Fibroblast of skin of scalp (primary cell): ENCODE data around the gene CSF2RB.

Experiments
- DNase-seq: peaks from one replicate; pipeline ENCODE4 v3.0.0-alpha.2; 2013

The CSF2RB gene

DNA sequence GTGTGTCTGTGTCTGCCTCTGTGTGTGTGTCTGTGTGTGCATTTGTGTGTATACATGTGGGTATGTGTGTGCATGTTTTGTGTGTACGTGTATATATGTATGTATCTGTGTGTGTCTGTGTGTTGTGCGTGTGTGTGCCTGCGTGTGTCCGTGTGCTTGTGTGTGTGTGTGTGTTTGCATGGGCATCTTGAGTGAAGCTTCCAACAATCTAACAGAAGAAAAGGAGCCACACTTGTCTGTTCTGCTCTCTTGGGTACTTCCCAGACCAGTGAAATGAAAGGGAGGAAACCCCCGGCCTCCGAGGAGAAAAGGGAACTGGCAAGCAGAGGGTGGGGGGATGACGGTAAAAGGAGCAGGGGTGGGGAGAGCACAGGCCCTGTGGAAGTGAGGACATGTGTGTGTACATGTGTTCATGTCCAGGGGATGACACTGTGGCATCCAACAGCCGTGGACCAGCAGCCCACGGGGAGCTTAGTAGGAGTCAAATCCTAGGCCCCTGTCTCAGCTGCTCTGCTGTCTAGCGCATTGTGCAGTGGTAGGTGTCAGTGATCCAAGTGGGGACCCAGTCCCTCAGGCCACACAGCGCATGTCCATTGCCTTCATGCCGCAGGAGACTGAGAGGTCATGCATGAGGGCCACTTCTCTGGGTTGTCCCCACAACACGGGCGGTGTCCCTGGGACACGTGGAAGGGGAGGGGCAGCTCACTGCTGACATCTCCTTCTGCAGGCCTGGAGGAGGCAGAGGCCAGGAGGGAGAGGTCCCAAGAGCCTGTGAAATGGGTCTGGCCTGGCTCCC is 8.1 kb downstream of the CSF2RB start:
- no peak for DNase-seq

GRCh38 chr22:36922105-36922608 is 8.7 kb downstream of the CSF2RB start:
- peak; percentile 31 for DNase-seq

DNA sequence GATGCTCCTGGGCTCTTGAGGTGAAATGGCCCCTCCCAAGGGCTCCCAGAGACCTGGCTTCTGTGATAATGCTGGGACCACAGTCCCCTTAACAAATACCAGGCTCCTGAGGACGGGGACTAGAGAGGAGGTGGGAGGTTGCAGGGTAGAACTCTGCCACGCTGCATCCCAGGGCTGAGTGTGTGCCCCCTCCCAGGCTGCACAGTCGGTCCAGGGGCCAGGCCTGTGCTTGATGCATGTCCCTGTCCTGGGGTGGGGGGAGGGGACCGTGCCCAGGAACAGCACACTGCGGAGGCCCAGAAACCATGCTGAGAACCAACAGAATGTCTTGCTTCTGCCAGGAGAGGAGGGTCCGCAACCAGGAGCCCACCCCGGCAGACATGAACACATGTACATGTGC is 9.3 kb downstream of the CSF2RB start:
- no peak for DNase-seq

- DNase-seq: no peak
These were observed 9.8 kb downstream of the CSF2RB start for GRCh38 chr22:36923131-36923788.

DNA sequence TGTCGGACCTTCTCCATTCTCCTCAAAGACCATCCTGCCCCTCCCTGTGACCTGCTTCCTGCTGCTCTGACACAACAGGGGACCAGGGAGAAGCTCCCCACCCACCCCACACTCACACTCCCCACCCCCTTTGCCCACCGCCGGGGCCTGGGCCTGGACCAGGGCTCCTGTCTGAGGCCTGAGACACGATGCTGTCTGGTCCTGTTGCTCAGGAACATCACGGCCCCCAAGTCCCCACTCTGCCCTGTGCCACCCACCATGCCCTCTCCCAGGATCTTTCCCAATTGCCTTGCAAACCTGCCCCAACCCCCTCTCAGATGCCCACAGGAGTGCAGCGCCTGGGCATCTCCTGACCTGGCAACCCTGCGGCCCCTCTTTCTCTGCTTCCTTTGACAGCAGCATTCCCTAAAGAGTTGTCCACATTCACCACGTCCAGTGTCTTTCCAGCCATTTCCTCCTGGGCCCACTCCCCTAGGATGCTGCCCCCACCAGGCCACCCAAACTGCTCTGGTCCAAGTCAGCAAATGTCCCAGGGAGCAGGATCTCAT is 10.8 kb downstream of the CSF2RB start:
- no peak for DNase-seq

DNA sequence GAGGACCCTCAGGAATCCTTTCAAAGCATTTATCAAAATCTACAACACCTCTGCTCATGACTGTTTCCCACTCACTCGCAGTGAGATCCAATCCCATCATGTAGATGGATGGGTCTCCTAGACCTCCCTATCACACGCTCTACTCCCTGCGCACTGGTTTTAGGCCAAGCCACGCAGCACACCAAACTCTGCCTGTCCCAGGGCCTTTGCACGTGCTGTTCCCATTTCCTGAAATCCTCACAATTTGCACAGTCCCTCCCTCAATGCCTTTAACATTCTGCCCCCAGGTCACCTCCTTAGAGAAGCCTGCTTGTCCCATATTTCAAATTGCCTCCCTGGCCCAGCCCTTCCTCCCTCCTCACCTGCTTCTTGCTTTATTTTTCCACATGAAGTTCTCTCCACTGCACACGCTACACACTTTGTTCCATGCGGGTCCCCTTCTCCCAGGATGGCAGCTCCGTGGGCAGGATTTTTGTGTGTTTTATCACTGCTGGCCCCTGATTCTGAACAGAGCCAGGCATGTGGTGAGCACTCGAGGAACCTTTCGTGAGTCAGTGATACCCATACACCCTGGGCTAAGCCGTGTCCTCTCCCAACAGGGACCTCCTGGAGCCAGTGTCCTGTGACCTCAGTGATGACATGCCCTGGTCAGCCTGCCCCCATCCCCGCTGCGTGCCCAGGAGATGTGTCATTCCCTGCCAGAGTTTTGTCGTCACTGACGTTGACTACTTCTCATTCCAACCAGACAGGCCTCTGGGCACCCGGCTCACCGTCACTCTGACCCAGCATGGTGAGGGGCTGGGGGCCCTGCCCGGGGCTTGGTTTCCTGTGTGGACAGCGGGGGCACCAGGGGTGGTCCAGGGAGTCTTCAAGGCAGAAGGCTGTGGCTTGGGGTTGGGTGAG is 12.2 kb downstream of the CSF2RB start:
- DNase-seq: no peak

GRCh38 chr22:36926309-36926708 is 12.9 kb downstream of the CSF2RB start:
- DNase-seq: no peak

GRCh38 chr22:36926721-36927435 is 13.4 kb downstream of the CSF2RB start:
- no peak for DNase-seq

GRCh38 chr22:36927671-36928070 is 14.2 kb downstream of the CSF2RB start:
- DNase-seq: no peak

DNA sequence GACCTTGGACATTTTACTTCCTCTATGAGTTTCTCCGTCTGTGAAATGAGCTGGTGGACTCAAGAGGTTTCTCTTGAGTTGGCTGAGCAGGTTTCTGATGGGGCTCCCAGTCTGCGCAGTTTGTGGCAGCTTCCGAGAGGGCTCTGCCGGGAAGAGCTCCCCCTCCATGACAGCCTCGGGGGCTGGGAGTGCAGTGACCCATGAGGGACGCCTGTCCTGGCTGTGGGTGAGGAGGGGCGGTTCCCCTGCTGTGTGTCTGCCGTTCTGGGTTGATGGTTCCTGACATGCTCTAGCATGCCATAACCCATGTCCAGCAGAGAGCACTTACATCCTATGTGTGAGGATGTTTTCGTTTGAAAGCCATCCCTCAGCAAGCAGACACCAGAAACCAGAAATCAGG is 14.8 kb downstream of the CSF2RB start:
- no peak for DNase-seq

DNA sequence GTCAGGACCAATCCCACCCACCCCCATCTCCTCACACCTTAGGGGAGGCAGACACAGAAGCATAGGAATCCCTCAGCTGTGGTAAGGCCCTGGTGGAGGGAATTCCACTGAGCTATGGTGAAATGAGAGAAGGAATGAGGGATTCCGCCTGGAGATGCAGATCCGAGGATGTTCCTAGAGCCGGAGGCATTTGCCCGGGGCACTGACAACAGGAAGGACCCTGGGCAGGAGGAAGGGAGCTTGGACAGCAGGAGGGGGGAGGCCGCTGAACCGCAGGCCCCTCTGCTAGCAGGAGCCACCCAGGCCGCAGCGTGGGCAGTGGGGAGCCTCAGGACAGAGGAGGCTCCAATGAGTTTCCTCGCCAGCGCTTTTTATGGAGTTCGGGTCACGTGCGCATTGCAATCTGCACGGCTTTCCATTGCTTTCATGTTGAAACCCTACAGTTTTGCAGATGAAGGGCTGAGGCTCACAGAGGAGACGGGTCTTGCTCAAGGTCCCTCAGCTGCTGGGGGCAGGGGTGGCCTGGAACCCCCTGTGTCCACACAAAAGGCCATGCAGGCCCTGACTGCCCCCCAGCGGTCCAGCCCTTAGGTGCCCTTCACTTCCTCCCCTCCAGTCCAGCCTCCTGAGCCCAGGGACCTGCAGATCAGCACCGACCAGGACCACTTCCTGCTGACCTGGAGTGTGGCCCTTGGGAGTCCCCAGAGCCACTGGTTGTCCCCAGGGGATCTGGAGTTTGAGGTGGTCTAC is 15.5 kb downstream of the CSF2RB start:
- no peak for DNase-seq

GRCh38 chr22:36929621-36930020 is 16.2 kb downstream of the CSF2RB start:
- DNase-seq: no peak

DNA sequence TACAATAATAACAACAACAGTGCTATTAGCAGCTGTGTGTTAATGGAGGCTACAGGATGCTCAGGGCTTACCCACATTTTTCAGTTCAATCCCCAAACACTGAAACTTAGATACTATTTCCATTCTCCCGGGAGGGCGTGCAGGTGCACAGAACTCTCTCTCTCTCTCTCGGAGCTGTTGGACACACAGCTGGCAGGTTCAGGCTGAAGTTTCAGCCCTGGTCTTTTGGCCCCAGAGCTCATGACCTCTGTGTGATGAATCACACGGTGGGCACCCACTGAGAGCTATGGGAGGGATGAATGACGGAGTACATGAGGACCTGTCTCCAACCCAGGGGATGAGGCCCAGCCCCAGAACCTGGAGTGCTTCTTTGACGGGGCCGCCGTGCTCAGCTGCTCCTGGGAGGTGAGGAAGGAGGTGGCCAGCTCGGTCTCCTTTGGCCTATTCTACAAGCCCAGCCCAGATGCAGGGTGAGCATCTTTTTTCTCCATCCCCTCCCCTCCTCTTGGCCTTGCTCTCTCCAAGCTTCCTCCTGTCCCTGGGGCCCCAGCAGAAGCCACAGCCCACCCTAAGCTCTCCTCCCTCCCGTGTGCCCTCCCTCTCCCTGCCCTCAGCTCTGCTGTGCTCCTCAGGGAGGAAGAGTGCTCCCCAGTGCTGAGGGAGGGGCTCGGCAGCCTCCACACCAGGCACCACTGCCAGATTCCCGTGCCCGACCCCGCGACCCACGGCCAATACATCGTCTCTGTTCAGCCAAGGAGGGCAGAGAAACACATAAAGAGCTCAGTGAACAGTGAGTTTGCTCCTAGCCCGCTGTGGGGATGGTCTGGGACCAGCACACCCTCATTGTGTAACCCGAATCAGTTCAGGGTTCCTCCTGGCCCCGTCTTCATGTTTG is 16.9 kb downstream of the CSF2RB start:
- DNase-seq: no peak

GRCh38 chr22:36931446-36931845 is 18.0 kb downstream of the CSF2RB start:
- no peak for DNase-seq

DNA sequence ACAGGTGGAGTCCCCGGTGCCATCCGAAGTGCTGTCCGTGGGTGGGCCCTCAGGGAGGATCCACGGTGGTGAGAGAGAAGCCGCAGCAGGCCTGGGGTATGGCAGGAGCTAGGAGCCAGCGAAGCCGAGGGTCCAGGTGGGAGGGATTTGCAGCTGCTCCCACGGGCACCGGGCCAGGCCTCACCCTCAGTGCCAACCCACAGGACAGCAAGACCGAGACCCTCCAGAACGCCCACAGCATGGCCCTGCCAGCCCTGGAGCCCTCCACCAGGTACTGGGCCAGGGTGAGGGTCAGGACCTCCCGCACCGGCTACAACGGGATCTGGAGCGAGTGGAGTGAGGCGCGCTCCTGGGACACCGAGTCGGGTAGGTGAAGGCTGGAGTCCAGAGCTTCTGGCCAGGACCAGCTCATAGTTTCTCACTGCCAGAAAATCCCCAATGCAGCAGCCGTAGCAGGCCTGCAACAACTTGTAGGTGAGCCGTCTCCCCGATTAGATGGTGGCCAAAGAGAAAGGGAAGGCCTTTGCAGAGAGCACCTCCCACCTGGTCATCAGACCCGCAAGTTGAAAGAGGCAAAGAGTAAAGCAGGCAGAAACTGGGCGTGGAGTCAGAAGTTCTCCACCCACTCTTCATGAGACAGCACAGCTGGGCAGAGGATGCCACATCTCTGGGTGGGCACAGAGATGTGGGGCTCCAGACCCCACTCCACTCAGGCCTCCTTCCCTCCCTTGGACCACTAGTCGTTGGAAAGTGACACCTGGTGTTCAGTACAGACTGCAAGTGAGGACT is 20.4 kb downstream of the CSF2RB start:
- DNase-seq: no peak

GRCh38 chr22:36934418-36935312 is 21.2 kb downstream of the CSF2RB start:
- DNase-seq: no peak

DNA sequence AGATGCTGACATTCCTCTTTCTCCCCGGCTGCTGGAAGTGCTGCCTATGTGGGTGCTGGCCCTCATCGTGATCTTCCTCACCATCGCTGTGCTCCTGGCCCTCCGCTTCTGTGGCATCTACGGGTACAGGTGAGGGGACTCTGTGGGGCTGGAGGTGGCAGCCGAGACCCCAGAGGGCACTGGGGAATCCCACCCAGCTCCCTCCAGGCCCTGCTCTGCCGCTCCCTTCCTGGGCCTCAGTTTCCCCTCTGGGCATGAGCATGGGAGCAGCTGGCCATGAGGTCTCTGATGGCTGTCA is 21.8 kb downstream of the CSF2RB start:
- no peak for DNase-seq

DNA sequence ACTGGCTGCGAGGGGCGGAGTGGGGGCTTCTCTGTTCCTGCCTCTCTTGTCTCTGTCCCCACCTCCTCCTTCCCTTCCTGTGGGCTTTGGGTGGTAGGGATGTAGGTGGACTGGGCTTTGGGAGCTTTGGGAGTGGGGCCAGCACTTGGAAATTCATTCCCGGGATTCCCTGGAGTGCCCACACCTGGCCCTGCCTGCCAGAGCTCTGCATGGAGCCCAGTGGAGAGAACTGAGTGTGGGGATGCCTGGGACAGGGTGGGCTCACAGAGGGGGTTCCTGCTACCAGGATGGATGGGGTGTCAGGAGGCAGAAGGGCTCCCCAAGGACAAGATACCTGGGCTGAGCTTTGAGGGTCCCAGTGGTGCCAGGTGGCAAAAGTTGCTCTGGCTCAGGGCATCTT is 22.3 kb downstream of the CSF2RB start:
- no peak for DNase-seq
